ENCODE measurements around the gene FEM1A. TPM values are rescaled to one million over a fixed set of nuclear protein-coding genes. Genes with fewer than 3 reads are reported as not detected.

Gene FEM1A
- total RNA-seq, 1 experiment from 2014 or later, result 7.8 TPM

- no peaks in the 10 kb centered on the region for H4K20me1 ChIP-seq (ENCODE audit: insufficient read depth, low read depth, low read length)
- H3K4me1 ChIP-seq (ENCODE audit: low read length), result peaks cover 6% of the 10 kb centered on the region
- H3K27ac ChIP-seq (ENCODE audit: low read length), result no peak overlapping the region
- H3K79me2 ChIP-seq (ENCODE audit: low read length), result no peaks in the 10 kb centered on the region
- no peak for DNase-seq
- H3K4me3 ChIP-seq (ENCODE audit: low read length), result no peak overlapping the region
- no peak overlapping the region for H3K9ac ChIP-seq (ENCODE audit: low read length)
- no peak overlapping the region for H2AFZ ChIP-seq (ENCODE audit: low read length)
- H3K27me3 ChIP-seq (ENCODE audit: low read length), result no peaks in the 10 kb centered on the region
- H3K9me2 ChIP-seq (replicated peaks; ENCODE audit: insufficient read depth, low read length), result no peaks in the 10 kb centered on the region
- no peak overlapping the region for H3K4me2 ChIP-seq (ENCODE audit: low read depth, low read length, poor library complexity, severe bottlenecking)
- no peaks in the 10 kb centered on the region for H3K36me3 ChIP-seq (ENCODE audit: insufficient read depth, low read length)
- no peaks in the 10 kb centered on the region for H3K9me3 ChIP-seq (ENCODE audit: low read length)
These were observed 41.5 kb upstream of the FEM1A start for GRCh38 chr19:4749870-4750590.

DNA sequence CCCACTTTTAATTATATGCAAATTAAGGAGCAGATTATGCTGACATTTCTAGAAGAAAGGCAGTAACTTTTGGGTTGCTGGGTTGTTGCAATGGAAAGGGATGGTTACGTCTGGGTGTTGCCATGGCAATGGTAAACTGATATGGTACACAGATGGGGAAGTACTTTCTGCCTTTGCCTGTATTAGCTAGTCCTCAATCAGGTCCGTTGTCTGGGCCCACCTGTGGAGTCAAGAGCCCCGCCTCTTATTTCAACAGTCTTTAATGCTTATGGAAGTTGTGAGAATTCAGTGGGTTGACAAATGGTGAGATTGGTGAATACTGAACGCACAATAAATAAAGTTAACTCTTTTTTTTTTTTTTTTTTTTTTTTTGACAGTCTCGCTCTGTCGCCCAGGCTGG is 37.3 kb upstream of the FEM1A start:
- H3K4me1 ChIP-seq (ENCODE audit: low read length), result peaks cover 6% of the 10 kb centered on the region
- H3K9me3 ChIP-seq (ENCODE audit: low read length), result no peaks in the 10 kb centered on the region
- DNase-seq, result peak; percentile 80
- no peak overlapping the region for H2AFZ ChIP-seq (ENCODE audit: low read length)
- H3K4me2 ChIP-seq (ENCODE audit: low read depth, low read length, poor library complexity, severe bottlenecking), result no peak overlapping the region
- H3K36me3 ChIP-seq (ENCODE audit: insufficient read depth, low read length), result no peaks in the 10 kb centered on the region
- no peaks in the 10 kb centered on the region for H3K79me2 ChIP-seq (ENCODE audit: low read length)
- no peak overlapping the region for H3K9ac ChIP-seq (ENCODE audit: low read length)
- no peaks in the 10 kb centered on the region for H3K27me3 ChIP-seq (ENCODE audit: low read length)
- no peaks in the 10 kb centered on the region for H4K20me1 ChIP-seq (ENCODE audit: insufficient read depth, low read depth, low read length)
- H3K9me2 ChIP-seq (replicated peaks; ENCODE audit: insufficient read depth, low read length), result no peaks in the 10 kb centered on the region
- H3K4me3 ChIP-seq (ENCODE audit: low read length), result no peak overlapping the region
- H3K27ac ChIP-seq (ENCODE audit: low read length), result no peak overlapping the region

- no peaks in the 10 kb centered on the region for H3K79me2 ChIP-seq (ENCODE audit: low read length)
- H3K36me3 ChIP-seq (ENCODE audit: insufficient read depth, low read length), result no peaks in the 10 kb centered on the region
- no peak overlapping the region for H3K4me2 ChIP-seq (ENCODE audit: low read depth, low read length, poor library complexity, severe bottlenecking)
- no peaks in the 10 kb centered on the region for H3K9me3 ChIP-seq (ENCODE audit: low read length)
- no peak overlapping the region for H3K9ac ChIP-seq (ENCODE audit: low read length)
- H4K20me1 ChIP-seq (ENCODE audit: insufficient read depth, low read depth, low read length), result no peaks in the 10 kb centered on the region
- no peak overlapping the region for H3K4me3 ChIP-seq (ENCODE audit: low read length)
- H2AFZ ChIP-seq (ENCODE audit: low read length), result no peak overlapping the region
- no peak for DNase-seq
- no peaks in the 10 kb centered on the region for H3K9me2 ChIP-seq (replicated peaks; ENCODE audit: insufficient read depth, low read length)
- peaks cover 15% of the 10 kb centered on the region for H3K4me1 ChIP-seq (ENCODE audit: low read length)
- no peaks in the 10 kb centered on the region for H3K27me3 ChIP-seq (ENCODE audit: low read length)
- no peak overlapping the region for H3K27ac ChIP-seq (ENCODE audit: low read length)
These were observed 36.1 kb upstream of the FEM1A start for GRCh38 chr19:4755459-4755858.

DNA sequence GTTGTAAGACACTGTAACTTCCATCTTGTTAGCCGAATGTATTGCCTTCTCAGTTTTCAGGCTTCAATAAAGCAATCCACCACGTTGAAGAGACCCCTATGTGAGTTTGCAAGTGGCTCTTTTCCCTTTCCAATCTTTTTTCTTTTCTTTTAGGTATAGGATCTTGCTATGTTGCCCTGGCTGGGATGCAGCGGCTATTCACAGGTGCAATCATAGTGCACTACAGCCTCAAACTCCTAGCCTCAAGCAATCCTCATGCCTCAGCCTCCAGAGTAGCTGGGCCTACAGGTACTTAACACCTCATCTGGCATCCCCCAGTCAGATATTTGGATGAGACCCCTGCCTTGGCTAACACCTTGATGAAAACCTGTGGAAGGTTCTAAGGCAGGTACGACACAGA is 33.5 kb upstream of the FEM1A start:
- no peak for DNase-seq
- no peak overlapping the region for H3K9ac ChIP-seq (ENCODE audit: low read length)
- no peak overlapping the region for H3K4me3 ChIP-seq (ENCODE audit: low read length)
- no peak overlapping the region for H2AFZ ChIP-seq (ENCODE audit: low read length)
- no peaks in the 10 kb centered on the region for H3K36me3 ChIP-seq (ENCODE audit: insufficient read depth, low read length)
- peaks cover 15% of the 10 kb centered on the region for H3K4me1 ChIP-seq (ENCODE audit: low read length)
- H3K9me3 ChIP-seq (ENCODE audit: low read length), result no peaks in the 10 kb centered on the region
- H3K4me2 ChIP-seq (ENCODE audit: low read depth, low read length, poor library complexity, severe bottlenecking), result no peak overlapping the region
- H4K20me1 ChIP-seq (ENCODE audit: insufficient read depth, low read depth, low read length), result no peaks in the 10 kb centered on the region
- no peak overlapping the region for H3K27ac ChIP-seq (ENCODE audit: low read length)
- H3K27me3 ChIP-seq (ENCODE audit: low read length), result no peaks in the 10 kb centered on the region
- no peaks in the 10 kb centered on the region for H3K9me2 ChIP-seq (replicated peaks; ENCODE audit: insufficient read depth, low read length)
- no peaks in the 10 kb centered on the region for H3K79me2 ChIP-seq (ENCODE audit: low read length)

- H3K27me3 ChIP-seq (ENCODE audit: low read length), result no peaks in the 10 kb centered on the region
- H3K4me3 ChIP-seq (ENCODE audit: low read length), result no peak overlapping the region
These were observed 32.9 kb upstream of the FEM1A start for GRCh38 chr19:4758659-4759058.

DNA sequence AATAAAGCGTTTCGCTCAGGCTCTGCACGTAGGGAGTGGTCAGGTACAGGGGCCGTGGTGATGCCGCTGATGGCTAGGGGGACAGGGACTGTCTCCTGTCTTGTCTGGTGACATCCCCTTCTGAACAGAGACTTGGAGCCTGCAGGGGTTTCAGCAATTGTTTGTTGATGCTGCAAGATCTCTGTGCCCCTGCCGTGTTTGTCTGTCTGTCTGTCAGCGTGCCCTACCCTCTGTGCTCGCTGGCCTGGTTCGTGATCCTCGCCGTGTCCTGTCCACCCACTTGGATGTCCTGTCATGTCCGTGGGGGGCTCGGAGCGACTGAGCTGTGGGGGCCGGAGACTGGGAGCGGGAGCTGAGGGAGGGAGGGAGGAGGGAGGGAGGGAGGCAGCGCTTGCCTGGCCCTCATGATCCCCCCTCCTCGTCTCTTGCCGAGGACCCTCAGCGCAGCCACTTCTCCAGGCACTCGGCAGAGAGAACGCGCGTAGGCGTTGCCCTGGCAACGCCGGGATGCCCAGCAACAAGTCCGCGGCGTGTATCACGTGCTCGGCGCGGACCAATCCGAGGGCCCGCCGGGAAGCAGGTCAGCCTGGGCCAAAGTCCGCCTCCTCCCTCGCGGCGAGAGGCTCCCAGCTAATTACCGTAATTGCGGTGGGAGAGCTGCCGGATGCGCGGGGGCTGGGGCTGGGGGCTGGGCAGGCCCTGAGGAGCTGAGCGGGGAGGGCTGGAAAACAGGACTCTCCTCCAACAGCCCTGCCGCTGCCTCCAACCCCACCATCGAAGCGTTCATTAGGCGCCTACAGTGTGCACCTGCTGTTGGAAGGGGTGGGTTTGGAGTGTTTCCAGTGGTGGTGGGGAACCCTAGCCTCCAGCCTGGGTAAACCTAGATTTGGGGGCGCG is 31.9 kb upstream of the FEM1A start:
- Histone ChIP-seq H3K27ac (ENCODE audit: low read length) (no peak overlapping the region), H4K20me1 (ENCODE audit: insufficient read depth, low read depth, low read length) (no peaks in the 10 kb centered on the region), H3K9me3 (ENCODE audit: low read length) (no peaks in the 10 kb centered on the region), H3K4me2 (ENCODE audit: low read depth, low read length, poor library complexity, severe bottlenecking) (peak overlapping the region; percentile 29), H3K4me3 (ENCODE audit: low read length) (peak overlapping the region; percentile 32; the same call in 1 of the 2 replicates), H2AFZ (ENCODE audit: low read length) (no peak overlapping the region), H3K9me2 (replicated peaks; ENCODE audit: insufficient read depth, low read length) (no peaks in the 10 kb centered on the region), H3K79me2 (ENCODE audit: low read length) (no peaks in the 10 kb centered on the region), H3K27me3 (ENCODE audit: low read length) (no peaks in the 10 kb centered on the region), H3K4me1 (ENCODE audit: low read length) (peaks cover 9% of the 10 kb centered on the region), H3K36me3 (ENCODE audit: insufficient read depth, low read length) (no peaks in the 10 kb centered on the region), H3K9ac (ENCODE audit: low read length) (no peak overlapping the region)
- DNase-seq, result peak; percentile 90

More at GRCh38 chr19:4758659-4759058, 32.9 kb upstream of the FEM1A start:
- Histone ChIP-seq H3K36me3 (ENCODE audit: insufficient read depth, low read length) (no peaks in the 10 kb centered on the region), H2AFZ (ENCODE audit: low read length) (no peak overlapping the region), H3K4me2 (ENCODE audit: low read depth, low read length, poor library complexity, severe bottlenecking) (no peak overlapping the region), H3K9ac (ENCODE audit: low read length) (no peak overlapping the region), H3K27ac (ENCODE audit: low read length) (no peak overlapping the region), H3K9me3 (ENCODE audit: low read length) (no peaks in the 10 kb centered on the region), H4K20me1 (ENCODE audit: insufficient read depth, low read depth, low read length) (no peaks in the 10 kb centered on the region), H3K9me2 (replicated peaks; ENCODE audit: insufficient read depth, low read length) (no peaks in the 10 kb centered on the region), H3K4me1 (ENCODE audit: low read length) (peaks cover 15% of the 10 kb centered on the region), H3K79me2 (ENCODE audit: low read length) (no peaks in the 10 kb centered on the region)
- DNase-seq, result no peak

- H2AFZ ChIP-seq (ENCODE audit: low read length), result no peak overlapping the region
- H3K9ac ChIP-seq (ENCODE audit: low read length), result no peak overlapping the region
- H3K4me2 ChIP-seq (ENCODE audit: low read depth, low read length, poor library complexity, severe bottlenecking), result peak overlapping the region; percentile 29
- H3K4me3 ChIP-seq (ENCODE audit: low read length), result peak overlapping the region; percentile 32; the same call in 1 of the 2 replicates
- no peak overlapping the region for H3K27ac ChIP-seq (ENCODE audit: low read length)
- no peaks in the 10 kb centered on the region for H3K79me2 ChIP-seq (ENCODE audit: low read length)
- no peaks in the 10 kb centered on the region for H4K20me1 ChIP-seq (ENCODE audit: insufficient read depth, low read depth, low read length)
- H3K36me3 ChIP-seq (ENCODE audit: insufficient read depth, low read length), result no peaks in the 10 kb centered on the region
- no peak for DNase-seq
- H3K9me3 ChIP-seq (ENCODE audit: low read length), result no peaks in the 10 kb centered on the region
- H3K4me1 ChIP-seq (ENCODE audit: low read length), result peaks cover 9% of the 10 kb centered on the region
- no peaks in the 10 kb centered on the region for H3K27me3 ChIP-seq (ENCODE audit: low read length)
- H3K9me2 ChIP-seq (replicated peaks; ENCODE audit: insufficient read depth, low read length), result no peaks in the 10 kb centered on the region
These were observed 31.3 kb upstream of the FEM1A start for GRCh38 chr19:4760285-4760650.

GRCh38 chr19:4763021-4763420 is 28.5 kb upstream of the FEM1A start:
- H4K20me1 ChIP-seq (ENCODE audit: insufficient read depth, low read depth, low read length), result no peaks in the 10 kb centered on the region
- H3K9ac ChIP-seq (ENCODE audit: low read length), result no peak overlapping the region
- H3K9me2 ChIP-seq (replicated peaks; ENCODE audit: insufficient read depth, low read length), result no peaks in the 10 kb centered on the region
- H3K36me3 ChIP-seq (ENCODE audit: insufficient read depth, low read length), result no peaks in the 10 kb centered on the region
- no peaks in the 10 kb centered on the region for H3K79me2 ChIP-seq (ENCODE audit: low read length)
- no peak for DNase-seq
- no peak overlapping the region for H2AFZ ChIP-seq (ENCODE audit: low read length)
- H3K27ac ChIP-seq (ENCODE audit: low read length), result no peak overlapping the region
- no peak overlapping the region for H3K4me3 ChIP-seq (ENCODE audit: low read length)
- no peak overlapping the region for H3K4me2 ChIP-seq (ENCODE audit: low read depth, low read length, poor library complexity, severe bottlenecking)
- H3K4me1 ChIP-seq (ENCODE audit: low read length), result peaks cover 9% of the 10 kb centered on the region
- H3K27me3 ChIP-seq (ENCODE audit: low read length), result no peaks in the 10 kb centered on the region
- no peaks in the 10 kb centered on the region for H3K9me3 ChIP-seq (ENCODE audit: low read length)

All from Karpas-422 (cell line).